GM21529 (cell line): Measurements from ENCODE around the gene IFT80.

Experiments
- ATAC-seq: cut with Tn5 transposase; IDR thresholded peaks from one replicate; pipeline ENCODE4 v1.9.1; 2021; ENCODE audit not compliant: unreplicated experiment

Gene IFT80

GRCh38 chr3:160401291-160402095, 2.5 kb upstream of the IFT80 start:
- no peak for ATAC-seq

GRCh38 chr3:160400702-160401150, 1.7 kb upstream of the IFT80 start:
- ATAC-seq = no peak

GRCh38 chr3:160400030-160400701, 1.1 kb upstream of the IFT80 start:
- ATAC-seq = peak; percentile 12

GRCh38 chr3:160398820-160399124, 253 bp downstream of the IFT80 start:
- peak; percentile 17 for ATAC-seq

- ATAC-seq = no peak
These were observed 3.7 kb downstream of the IFT80 start for GRCh38 chr3:160395297-160395696.

GRCh38 chr3:160394009-160394392, 5.0 kb downstream of the IFT80 start:
- no peak for ATAC-seq

- no peak for ATAC-seq
These were observed 5.5 kb downstream of the IFT80 start for GRCh38 chr3:160393346-160394008.

GRCh38 chr3:160392798-160393197, 6.2 kb downstream of the IFT80 start:
- no peak for ATAC-seq

GRCh38 chr3:160390565-160391138, 8.4 kb downstream of the IFT80 start:
- ATAC-seq = no peak

- no peak for ATAC-seq
These were observed 14.2 kb downstream of the IFT80 start for GRCh38 chr3:160384639-160385318.

- no peak for ATAC-seq
These were observed 17.6 kb downstream of the IFT80 start for GRCh38 chr3:160381470-160381869.

- ATAC-seq = no peak
These were observed 19.3 kb downstream of the IFT80 start for GRCh38 chr3:160379628-160380214.

- ATAC-seq = no peak
These were observed 20.5 kb downstream of the IFT80 start for GRCh38 chr3:160378331-160379109.

GRCh38 chr3:160376681-160377080, 22.3 kb downstream of the IFT80 start:
- no peak for ATAC-seq

GRCh38 chr3:160374925-160375324, 24.1 kb downstream of the IFT80 start:
- no peak for ATAC-seq

GRCh38 chr3:160374472-160374871, 24.6 kb downstream of the IFT80 start:
- no peak for ATAC-seq

GRCh38 chr3:160373655-160374054, 25.4 kb downstream of the IFT80 start:
- ATAC-seq = no peak

GRCh38 chr3:160372780-160373179, 26.2 kb downstream of the IFT80 start:
- no peak for ATAC-seq

GRCh38 chr3:160370987-160371857, 27.8 kb downstream of the IFT80 start:
- ATAC-seq = no peak
